Measurements from ENCODE around the gene MFSD2A. TPM values are rescaled to one million over a fixed set of nuclear protein-coding genes. Genes with fewer than 3 reads are reported as not detected.

Gene MFSD2A
- total RNA-seq, 1 donor from 2014 or later: 225 TPM

DNA sequence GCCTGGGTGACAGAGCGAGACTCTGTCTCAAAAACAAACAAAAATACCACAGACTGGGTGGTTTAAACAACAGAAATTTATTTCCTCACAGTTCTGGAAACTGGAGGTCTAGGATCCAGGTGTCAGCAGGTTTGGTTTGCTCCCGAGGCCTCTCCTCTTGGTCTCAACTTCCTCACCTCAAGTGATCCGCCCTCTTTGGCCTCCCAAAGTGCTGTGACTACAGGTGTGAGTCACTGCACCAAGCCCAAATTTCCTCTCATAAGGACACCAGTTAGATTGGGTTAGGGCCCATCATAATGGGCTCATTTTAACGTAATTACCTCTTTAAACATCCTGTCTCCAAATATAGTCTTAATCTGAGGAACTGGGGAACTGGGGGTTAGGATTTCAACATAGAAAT, 35.5 kb downstream of the MFSD2A start:
- no peaks in the 10 kb centered on the region for H3K4me1 ChIP-seq

DNA sequence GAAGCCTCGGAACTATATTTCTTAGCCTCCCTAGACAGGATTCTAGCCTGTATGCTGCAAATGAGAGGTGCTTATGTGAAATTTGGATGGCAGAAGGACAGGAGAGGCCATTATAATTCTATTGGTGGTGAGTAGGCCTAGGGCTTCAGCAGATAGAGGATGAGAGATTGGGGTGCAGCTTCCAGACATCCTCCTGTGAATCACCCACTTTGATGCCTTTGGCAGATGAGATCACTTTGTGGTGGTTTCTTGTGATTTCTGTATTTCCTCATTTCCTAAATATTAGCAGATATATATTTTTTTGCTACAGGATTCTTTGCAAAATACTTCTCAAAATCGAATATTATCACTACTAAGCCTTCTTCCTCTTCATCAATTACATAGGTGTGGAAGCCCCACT, 37.3 kb downstream of the MFSD2A start:
- Histone ChIP-seq H3K9me3 (no peaks in the 10 kb centered on the region), H3K4me1 (no peaks in the 10 kb centered on the region), H3K4me3 (no peak overlapping the region), H3K36me3 (no peaks in the 10 kb centered on the region), H3K27me3 (no peaks in the 10 kb centered on the region), H3K27ac (no peak overlapping the region)
- intact Hi-C loops (cut with DNase I): no loop called here
- peak; percentile 39 for ATAC-seq
- no peak for TF ChIP-seq CTCF (IDR thresholded peaks at IDR 0.05)
- DNase-seq: no peak

More for the DNA sequence above, 35.5 kb downstream of the MFSD2A start:
- intact Hi-C loops (cut with DNase I): no loop called here
- no peaks in the 10 kb centered on the region for H3K27me3 ChIP-seq
- no peaks in the 10 kb centered on the region for H3K9me3 ChIP-seq
- H3K4me3 ChIP-seq: no peak overlapping the region
- H3K36me3 ChIP-seq: no peaks in the 10 kb centered on the region
- ATAC-seq (peak; percentile 15), DNase-seq (no peak)
- no peak overlapping the region for H3K27ac ChIP-seq
- no peak for TF ChIP-seq CTCF (IDR thresholded peaks at IDR 0.05)

- ATAC-seq: no peak
- no peaks in the 10 kb centered on the region for H3K9me3 ChIP-seq
- H3K27ac ChIP-seq: no peak overlapping the region
- H3K36me3 ChIP-seq: no peaks in the 10 kb centered on the region
- no peaks in the 10 kb centered on the region for H3K27me3 ChIP-seq
- peak; percentile 23 for DNase-seq
- no peak for TF ChIP-seq CTCF (IDR thresholded peaks at IDR 0.05)
- H3K4me3 ChIP-seq: no peak overlapping the region
- H3K4me1 ChIP-seq: no peaks in the 10 kb centered on the region
- intact Hi-C loops (cut with DNase I): no loop called here
Observed at GRCh38 chr1:39992888-39993287, 37.9 kb downstream of the MFSD2A start.

DNA sequence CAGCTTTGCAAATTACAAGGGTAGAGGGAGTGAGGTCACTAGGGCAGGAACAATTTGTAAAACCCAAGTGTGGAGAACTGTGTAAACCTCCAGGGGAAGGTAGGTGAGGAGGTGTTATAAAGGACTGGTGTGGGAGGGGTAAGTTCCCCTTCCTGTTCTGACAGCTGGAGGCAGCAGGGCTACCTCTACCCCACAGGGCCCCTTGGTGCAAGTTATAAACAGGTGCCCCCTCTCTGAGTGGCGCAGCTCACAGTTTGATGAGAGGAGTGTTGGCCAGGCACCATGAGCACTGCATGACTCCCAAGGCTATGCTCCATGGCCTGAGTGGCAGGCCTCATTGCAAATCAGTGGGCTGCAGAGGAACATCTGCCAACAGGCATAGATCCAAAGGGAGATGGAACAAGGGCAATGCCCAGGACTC, 41.0 kb downstream of the MFSD2A start:
- Histone ChIP-seq H3K4me1 (no peaks in the 10 kb centered on the region), H3K36me3 (no peaks in the 10 kb centered on the region), H3K27me3 (no peaks in the 10 kb centered on the region), H3K27ac (no peak overlapping the region), H3K9me3 (no peaks in the 10 kb centered on the region), H3K4me3 (no peak overlapping the region)
- DNase-seq (peak; percentile 17), ATAC-seq (peak; percentile 51)
- no peak for TF ChIP-seq CTCF (IDR thresholded peaks at IDR 0.05)
- intact Hi-C loops (cut with DNase I): no loop called here

DNA sequence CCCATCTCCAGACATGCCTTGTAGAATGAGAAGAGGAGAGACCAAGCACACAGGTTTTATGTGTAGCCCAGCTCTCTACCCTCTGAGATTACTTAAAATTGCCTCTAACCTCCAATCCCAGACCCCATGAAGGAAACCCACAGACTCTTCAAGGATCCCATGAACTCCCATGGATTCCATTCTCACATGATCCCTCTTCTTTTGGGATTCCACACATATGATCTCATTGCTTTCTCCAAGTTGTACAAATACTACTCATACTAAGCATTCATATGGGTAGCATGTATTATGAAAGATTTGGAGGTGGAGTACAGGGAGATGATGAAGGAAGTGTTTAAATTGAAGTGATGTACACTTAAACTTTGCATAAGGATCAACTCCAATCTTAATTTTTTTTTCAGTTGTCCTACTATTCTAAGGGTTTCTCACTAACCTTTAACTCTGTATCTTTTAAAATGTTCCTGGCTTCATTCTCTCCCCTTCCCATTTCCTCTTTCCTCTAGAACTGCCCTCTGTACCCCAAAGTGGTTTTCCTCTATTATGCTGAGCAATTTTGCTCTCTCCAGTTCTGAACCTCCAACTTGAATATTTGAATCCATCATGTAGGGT, 41.6 kb downstream of the MFSD2A start:
- Histone ChIP-seq H3K4me3 (no peak overlapping the region), H3K27ac (no peak overlapping the region), H3K9me3 (no peaks in the 10 kb centered on the region)

More for the DNA sequence above, 41.6 kb downstream of the MFSD2A start:
- H3K27me3 ChIP-seq: no peaks in the 10 kb centered on the region
- H3K36me3 ChIP-seq: no peaks in the 10 kb centered on the region
- ATAC-seq (no peak), DNase-seq (no peak)
- intact Hi-C loops (cut with DNase I): no loop called here
- no peaks in the 10 kb centered on the region for H3K4me1 ChIP-seq
- no peak for TF ChIP-seq CTCF (IDR thresholded peaks at IDR 0.05)
